Heart left ventricle (tissue), 13 donors: ENCODE data around the gene SPATA33.

Source experiments
- CTCF ChIP-seq, 12 donors: fragments of 200-600 bp; sonication (generic) in 4 of 12; IDR thresholded peaks; one replicate each; pipeline versions ENCODE4 v1.5.0 to v1.8.0; 2018 to 2022; ENCODE audit warnings: antibody characterized with exemption in 12 of 12, mild to moderate bottlenecking in 5 of 12
- POLR2A ChIP-seq, 2 donors: fragments of 450-650 bp; IDR thresholded peaks; one replicate each; pipeline ENCODE4 v1.6.1; 2017; ENCODE audit warnings: antibody characterized with exemption in 2 of 2, mild to moderate bottlenecking in 2 of 2, moderate library complexity in 2 of 2
- donor health status: ischemic (EF 13 %, LVEDD 7.1; RV severe dilation, severe dysfunction).
- donor health status: DM: no; HTN: yes; CAD: no.
- donor health status: DM: no; HTN: no; CAD: no.
- donor health status: ischemic (EF 25% LVEDD 6.9; RV normal size, moderate dysfunction).
- donor health status: ischemic (EF 25% LVEDD 5.7; RV mildly dilated, moderate dysfunction).
- donor health status: ischemic (EF 35%, LVEDD 5.7; RV mildly dilated, moderate dysfunction).
- donor health status: nonischemic (EF 11% LVEDD 7.7; RV severe dilation, severe dysfunction).
- donor health status: DM: yes; HTN: yes; CAD: no.
- donor health status: PGD.
- donor health status: ischemic (EF 29% LVEDD 5.4; RV normal size, mild dysfunction).
- donor health status: nonischemic (EF 23%, LVEDD 6.1; RV moderate dilation, normal function).

DNA sequence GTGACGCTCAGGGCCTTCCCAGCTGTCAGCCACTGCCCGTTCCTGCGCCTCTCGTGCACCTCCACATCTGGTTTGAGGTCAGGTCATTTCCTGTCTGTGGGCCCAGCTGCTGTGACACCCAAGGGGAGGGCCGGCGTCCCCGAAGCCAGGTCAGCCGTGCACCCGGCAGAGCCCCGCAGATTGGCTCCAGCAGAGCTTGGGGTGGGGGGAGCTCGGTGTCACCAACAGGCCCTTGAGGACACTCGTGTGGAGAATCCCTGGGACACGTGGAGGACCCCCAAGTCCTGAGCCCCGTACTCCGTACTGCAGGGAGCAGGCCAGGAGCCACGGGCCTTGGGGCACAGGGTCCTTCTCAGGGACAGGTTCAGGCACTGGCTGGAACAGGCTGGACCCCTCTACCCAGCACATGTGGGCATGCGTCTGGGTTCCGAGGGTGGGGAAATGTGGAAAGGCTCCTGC lies 39.1 kb downstream of the SPATA33 start:
- TF ChIP-seq CTCF (IDR thresholded peaks at IDR 0.05) (no peak), POLR2A (IDR thresholded peaks at IDR 0.05) (no peak)
